ENCODE measurements around the gene TACO1. TPM values are rescaled to one million over a fixed set of nuclear protein-coding genes. Genes with fewer than 3 reads are reported as not detected.

The TACO1 gene
- total and polyA plus RNA-seq, 2 experiments from 2014 or later = 15.4 to 19.9 TPM

- no peak for TF ChIP-seq ZNF462 (CRISPR knock-in tag; IDR thresholded peaks at IDR 0.05)
Observed at GRCh38 chr17:63624531-63624880, 23.8 kb downstream of the TACO1 start (continued).

- H3K36me3 ChIP-seq (ENCODE audit: insufficient read depth) = no peaks in the 10 kb centered on the region
- Mint-ChIP-seq H3K27ac (no peak overlapping the region), H3K36me3 (ENCODE audit: low read depth) (no peaks in the 10 kb centered on the region), H3K27me3 (ENCODE audit: insufficient read depth, low read depth, poor library complexity) (peaks cover 4% of the 10 kb centered on the region), H3K4me1 (peaks cover 22% of the 10 kb centered on the region), H3K9me3 (no peaks in the 10 kb centered on the region), H3K4me3 (no peak overlapping the region)
- no peak overlapping the region for H3K4me3 ChIP-seq
- peaks cover 77% of the 10 kb centered on the region for H3K79me2 ChIP-seq (replicated peaks; ENCODE audit: insufficient read depth)
- peaks cover 32% of the 10 kb centered on the region for H4K20me1 ChIP-seq (replicated peaks; ENCODE audit: insufficient read depth)
- H3K27me3 ChIP-seq (ENCODE audit: insufficient read depth) = no peaks in the 10 kb centered on the region
- H2AFZ ChIP-seq = no peak overlapping the region
- DNase-seq (ENCODE audit: low spot score) (no peak), ATAC-seq (no peak)
- H3K27ac ChIP-seq (ENCODE audit: low read depth) = no peak overlapping the region
- TF ChIP-seq POLR2AphosphoS5 (IDR thresholded peaks at IDR 0.05; ENCODE audit: low read depth) (no peak), ETS1 (IDR thresholded peaks at IDR 0.05) (no peak), JUNB (IDR thresholded peaks at IDR 0.05; ENCODE audit: unreplicated experiment) (no peak), EZH2 (IDR thresholded peaks at IDR 0.05; ENCODE audit: low read depth, unreplicated experiment) (no peak), ZNF331 (CRISPR knock-in tag; IDR thresholded peaks at IDR 0.05; ENCODE audit: low read depth) (no peak), CREB1 (CRISPR knock-in tag; IDR thresholded peaks at IDR 0.05; ENCODE audit: low read depth) (no peak), ZNF114 (CRISPR knock-in tag; IDR thresholded peaks at IDR 0.05) (no peak), STAT1 (IDR thresholded peaks at IDR 0.05; ENCODE audit: unreplicated experiment) (no peak), NANOG (IDR thresholded peaks at IDR 0.05; ENCODE audit: borderline replicate concordance) (no peak), CTCF (conservative IDR thresholded peaks at IDR 0.05; ENCODE audit: low read depth in 2 of 2) (no peak), REST (IDR thresholded peaks at IDR 0.05; ENCODE audit: unreplicated experiment) (no peak)
- H3F3A ChIP-seq (replicated peaks; ENCODE audit: low read depth) = no peaks in the 10 kb centered on the region
- H3K9me2 ChIP-seq (ENCODE audit: insufficient read depth) = no peaks in the 10 kb centered on the region
- H3K4me2 ChIP-seq = no peak overlapping the region
- H3K4me1 ChIP-seq (ENCODE audit: insufficient read depth) = peaks cover 11% of the 10 kb centered on the region
Observed at GRCh38 chr17:63626551-63627180, 26.0 kb downstream of the TACO1 start.

Measured in GM23338 (cell line).